ENCODE results near the gene PLXNA4. TPM values are rescaled to one million over a fixed set of nuclear protein-coding genes. Genes with fewer than 3 reads are reported as not detected.
"Not testable (repeated sequence)": the region's sequence is repeated elsewhere in the genome, so short reads cannot be mapped to it uniquely, and the experiment has no call there.

Gene PLXNA4
- total RNA-seq = 67.7 TPM

DNA sequence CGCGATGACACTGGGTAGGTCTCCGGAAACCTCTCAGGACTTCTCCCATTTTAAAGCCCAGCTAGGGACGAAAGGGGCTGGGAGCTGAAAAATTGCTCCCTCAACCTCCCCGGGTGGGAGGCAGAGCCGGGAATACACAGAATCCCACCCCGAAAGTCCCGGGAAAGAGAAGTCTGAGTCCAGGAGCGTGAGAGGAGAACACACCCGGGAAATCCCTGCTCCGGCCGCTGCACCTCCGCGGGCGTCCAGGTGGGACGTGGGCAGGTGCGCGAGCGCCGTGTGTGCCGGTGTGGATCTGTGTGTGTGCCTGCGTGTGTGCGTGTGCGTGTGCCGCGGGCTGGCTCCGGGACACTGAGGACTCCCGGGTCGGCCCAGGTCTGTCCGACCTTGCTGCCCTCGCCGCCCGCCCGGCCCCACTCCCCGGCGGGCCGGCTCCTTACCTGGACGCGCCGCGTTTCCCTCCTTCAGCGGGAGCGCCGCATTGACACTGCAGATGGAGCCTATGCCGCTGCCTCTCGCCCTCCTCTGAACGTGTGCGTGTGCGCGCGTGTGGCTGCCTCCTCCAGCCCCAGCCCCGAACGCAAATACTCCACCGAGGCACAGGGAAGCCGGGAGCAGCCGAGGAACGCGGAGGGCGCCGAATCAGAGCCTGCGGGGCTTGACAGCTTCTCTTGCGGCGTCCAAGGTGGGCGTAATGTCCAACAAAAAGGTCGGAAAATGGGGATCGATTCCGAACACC lies at the start of gene PLXNA4:
TSS of gene PLXNA4 (minus strand) at position 489 of the 739 bp plus-strand sequence. CDS start 67,777 bp downstream, outside the sequence.
- FAIRE-seq (no peak), DNase-seq (ENCODE audit: low spot score in 2 of 2) (peak in 1 of 2 donors; percentile 28)

GRCh38 chr7:132625651-132626050 lies 49.4 kb upstream of the PLXNA4 start:
- no peak for FAIRE-seq

GRCh38 chr7:132622081-132622480 lies 45.8 kb upstream of the PLXNA4 start:
- DNase-seq (ENCODE audit: low spot score in 2 of 2) = no peak
- no peak for FAIRE-seq

More at GRCh38 chr7:132625651-132626050, 49.4 kb upstream of the PLXNA4 start:
- DNase-seq (ENCODE audit: low spot score in 2 of 2) = no peak

DNA sequence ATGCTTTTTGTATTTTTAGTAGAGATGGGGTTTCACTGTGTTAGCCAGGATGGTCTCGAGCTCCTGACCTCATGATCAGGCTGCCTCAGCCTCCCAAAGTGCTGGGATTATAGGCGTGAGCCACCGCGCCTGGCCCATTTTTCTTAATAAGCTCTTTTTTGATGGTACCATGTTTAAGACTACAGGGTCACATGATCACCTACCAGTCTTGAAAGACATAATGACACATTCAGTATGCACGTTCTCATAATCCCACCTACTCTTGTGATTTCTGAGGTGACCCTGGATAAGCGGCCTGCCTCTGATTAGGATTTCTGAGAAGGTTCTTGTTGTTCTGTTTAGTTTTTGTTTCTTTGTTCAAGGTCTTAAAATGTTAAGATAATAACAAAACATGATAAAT lies 43.7 kb upstream of the PLXNA4 start:
- FAIRE-seq = no peak
- no peak for DNase-seq (ENCODE audit: low spot score in 2 of 2)

DNA sequence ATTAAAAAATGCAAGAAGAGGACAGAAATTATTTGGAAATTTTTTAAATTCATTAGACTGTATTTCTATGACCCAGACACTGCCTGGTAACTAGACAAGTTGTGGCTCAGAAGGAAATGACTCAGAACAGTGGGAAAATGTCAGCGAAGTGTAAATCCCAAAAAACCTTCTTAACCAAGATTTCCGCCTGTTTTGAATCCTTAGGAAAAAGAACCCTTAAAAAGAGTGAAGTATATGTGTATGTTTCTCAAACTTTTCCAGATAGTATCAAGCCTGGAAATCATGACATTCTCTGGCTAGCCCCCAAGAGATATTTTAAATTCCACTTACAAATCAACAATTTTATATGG lies 42.7 kb upstream of the PLXNA4 start:
- no peak for FAIRE-seq
- DNase-seq (ENCODE audit: low spot score in 2 of 2) = no peak

GRCh38 chr7:132618271-132618955 lies 42.1 kb upstream of the PLXNA4 start:
- DNase-seq (ENCODE audit: low spot score in 2 of 2) (no peak), FAIRE-seq (no peak)

GRCh38 chr7:132614428-132615318 lies 38.4 kb upstream of the PLXNA4 start:
- no peak for FAIRE-seq
- peak; percentile 31 to 63 for DNase-seq (ENCODE audit: low spot score in 2 of 2)

- DNase-seq (ENCODE audit: low spot score in 2 of 2) = no peak
- FAIRE-seq = no peak
These were observed 37.5 kb upstream of the PLXNA4 start for GRCh38 chr7:132613737-132614136.

- DNase-seq (ENCODE audit: low spot score in 2 of 2) = no peak
- FAIRE-seq = no peak
These were observed 34.7 kb upstream of the PLXNA4 start for GRCh38 chr7:132610995-132611394.

DNA sequence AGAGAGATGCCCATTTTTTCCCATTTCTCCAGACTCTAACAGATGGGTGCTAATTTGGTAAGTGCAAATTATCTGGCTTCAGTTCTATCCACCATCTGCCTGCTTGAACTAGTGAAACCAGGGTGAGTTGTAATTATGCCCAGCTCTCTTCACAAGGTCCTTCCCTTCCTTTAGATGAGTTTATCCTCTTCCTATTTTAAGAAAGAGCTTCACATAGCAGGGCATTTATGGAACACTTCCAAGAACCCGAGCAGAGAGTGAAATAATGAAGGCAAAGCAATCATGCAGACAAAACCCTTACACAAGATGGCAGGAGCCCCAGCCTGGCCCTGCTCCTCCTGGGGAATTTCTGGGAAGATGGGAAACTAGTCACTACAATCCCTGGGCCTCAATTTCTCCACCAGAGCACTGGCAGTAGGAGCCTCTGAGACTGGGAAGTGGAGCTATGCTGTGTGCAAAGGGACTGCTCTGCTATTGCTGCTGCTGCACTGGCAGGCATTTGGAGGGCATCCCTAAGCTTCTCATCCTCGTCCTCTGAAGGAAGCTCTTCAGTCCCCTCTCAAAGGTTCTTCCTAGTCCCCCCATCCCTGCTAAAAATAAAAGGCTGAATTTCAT lies 33.7 kb upstream of the PLXNA4 start:
- FAIRE-seq = no peak
- DNase-seq (ENCODE audit: low spot score in 2 of 2) = no peak

GRCh38 chr7:132609222-132609621 lies 33.0 kb upstream of the PLXNA4 start:
- DNase-seq (ENCODE audit: low spot score in 2 of 2) = no peak
- no peak for FAIRE-seq

- FAIRE-seq (no peak), DNase-seq (ENCODE audit: low spot score in 2 of 2) (no peak)
These were observed 32.3 kb upstream of the PLXNA4 start for GRCh38 chr7:132608523-132608922.

DNA sequence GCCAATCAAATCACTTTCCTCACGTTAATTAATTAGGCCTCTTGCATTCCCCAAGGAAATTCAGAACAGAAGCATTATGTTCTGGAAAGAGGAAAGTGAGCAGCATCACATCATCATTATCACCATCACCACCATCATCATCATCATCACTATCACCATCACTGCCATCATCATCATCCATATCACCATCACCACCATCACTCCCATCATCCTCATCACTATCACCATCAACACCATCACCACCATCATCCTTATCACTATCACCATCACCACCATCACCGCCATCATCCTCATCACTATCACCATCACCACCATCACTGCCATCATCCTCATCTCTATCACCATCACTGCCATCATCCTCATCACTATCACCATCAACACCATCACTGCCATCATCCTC lies 31.4 kb upstream of the PLXNA4 start:
- DNase-seq (ENCODE audit: low spot score in 2 of 2) (no peak), FAIRE-seq (no peak)

- DNase-seq (ENCODE audit: low spot score in 2 of 2) (no peak), FAIRE-seq (no peak)
These were observed 27.9 kb upstream of the PLXNA4 start for GRCh38 chr7:132604121-132604520.

GRCh38 chr7:132603220-132603833 lies 27.1 kb upstream of the PLXNA4 start:
- no peak for FAIRE-seq
- no peak for DNase-seq (ENCODE audit: low spot score in 2 of 2)

- DNase-seq (ENCODE audit: low spot score in 2 of 2) (no peak), FAIRE-seq (no peak)
These were observed 25.5 kb upstream of the PLXNA4 start for GRCh38 chr7:132601783-132602182.

DNA sequence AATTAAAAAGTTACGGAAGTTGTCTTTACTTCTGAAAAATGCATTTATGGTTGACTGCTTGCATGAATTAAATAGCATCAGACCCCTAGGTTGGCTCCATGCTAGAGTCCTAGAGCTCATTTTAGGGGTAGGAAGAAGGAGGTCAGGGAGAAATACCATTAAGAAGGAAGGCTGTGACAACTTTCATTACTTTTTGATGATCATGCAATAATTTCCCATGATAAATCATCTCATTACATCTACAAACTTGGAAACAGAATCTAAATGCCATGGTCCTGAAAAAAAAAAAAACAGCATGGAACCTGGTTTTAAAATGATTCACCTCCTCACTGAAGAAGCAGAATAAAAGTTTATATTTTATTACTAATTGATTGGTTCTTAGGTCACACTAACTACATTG lies 20.3 kb upstream of the PLXNA4 start:
- DNase-seq (ENCODE audit: low spot score in 2 of 2) (no peak), FAIRE-seq (no peak)

DNA sequence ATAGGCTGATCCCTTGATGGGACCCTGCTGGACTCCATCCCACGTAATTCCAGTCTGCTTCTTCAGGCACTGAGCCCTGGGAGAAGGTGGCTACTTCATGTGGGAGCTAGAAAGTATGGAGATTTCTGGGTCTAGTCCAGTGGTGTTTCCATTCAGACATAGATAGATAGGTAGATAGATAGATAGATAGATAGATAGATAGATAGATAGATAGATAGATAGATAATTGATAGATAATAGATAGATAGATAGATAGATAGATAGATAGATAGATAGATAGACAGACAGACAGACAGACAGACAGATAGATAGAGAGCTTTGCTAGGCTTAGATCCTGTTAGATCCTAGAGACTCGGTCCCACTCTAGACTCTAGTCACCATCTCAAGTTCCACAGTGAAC lies 18.5 kb upstream of the PLXNA4 start:
- DNase-seq (ENCODE audit: low spot score in 2 of 2); FAIRE-seq: not testable (repeated sequence)

DNA sequence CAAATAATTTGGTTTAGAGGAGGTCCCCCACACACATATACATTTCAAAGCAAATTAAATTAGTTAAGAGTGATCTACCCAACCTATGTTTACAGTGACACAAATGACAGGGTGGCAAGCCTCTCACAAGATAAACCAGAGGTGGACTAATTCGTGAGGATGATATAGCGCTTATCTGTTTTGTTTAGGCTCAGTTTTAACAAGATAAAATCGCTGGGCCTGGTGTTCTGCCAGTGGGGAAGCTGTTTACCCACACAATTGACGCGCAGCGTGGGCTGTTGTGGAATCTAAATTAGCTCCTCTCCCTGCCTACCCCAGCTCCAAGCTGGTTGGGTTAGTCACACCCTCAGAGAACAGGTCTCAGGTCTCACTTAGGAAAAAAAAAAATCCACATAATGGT lies 16.7 kb upstream of the PLXNA4 start:
- FAIRE-seq = no peak
- no peak for DNase-seq (ENCODE audit: low spot score in 2 of 2)

- no peak for DNase-seq (ENCODE audit: low spot score in 2 of 2)
- no peak for FAIRE-seq
These were observed 16.1 kb upstream of the PLXNA4 start for GRCh38 chr7:132592231-132592920.

Data from frontal cortex (tissue), 4 donors.